K562 (cell line): ENCODE data around the gene POR. TPM values are rescaled to one million over a fixed set of nuclear protein-coding genes. Genes with fewer than 3 reads are reported as not detected.

Experiments used
- ATAC-seq: fragments of 200-7000 bp; cut with Tn5 transposase; 3 replicates; pipeline ENCODE4 v1.9.1; 2020; ENCODE audit warnings: moderate library complexity
- BruUV-seq: library from RNA; stranded (reverse); fragments of 400-500 nt; replicated peaks from 2 replicates; lab custom pipeline; 2021; lab: Mats Ljungman, UMichigan
- CTCF ChIA-PET: fragments of 300-600 bp; formaldehyde crosslinking; extraction: SDS; loops from one replicate; lab custom pipeline; 2021; ENCODE audit warnings: low intra/inter-chr PET ratio; lab: Yijun Ruan, JAX
- POLR2A ChIA-PET: fragments of 300-600, 350-650 bp; sonication (Branson Sonifier 250); formaldehyde crosslinking; extraction: SDS; loops from one replicate; lab custom pipeline; 2021; ENCODE audit warnings: antibody characterized with exemption, inconsistent platforms; lab: Yijun Ruan, JAX
- DNase-seq, 4 experiments: peaks; one replicate each; pipeline versions ENCODE4 v3.0.0 to v3.0.0-alpha.2; 2011 to 2018; ENCODE audit warnings: low spot score in 3 of 4, mixed read lengths in 3 of 4; ENCODE audit errors: extremely low read depth in 1 of 4
- FAIRE-seq: peaks from 2 replicates; lab custom pipeline; 2011; peaks lifted over from hg19 to GRCh38; lab: Jason Lieb, UNC
- H2AFZ ChIP-seq: 2 replicates; pipeline ENCODE4 v1.6.0; 2011; ENCODE audit warnings: low read depth, low read length, control low read depth, inconsistent platforms
- H3K27ac ChIP-seq: fragments of 200-600 bp; 3 replicates; pipeline ENCODE4 v1.8.0; 2011; ENCODE audit warnings: low read depth, mild to moderate bottlenecking, control low read depth, inconsistent platforms, low read length, moderate library complexity, mixed read lengths; ENCODE audit errors: extremely low read depth
- H3K27me3 ChIP-seq, 2 experiments: fragments of 300-600 bp in 1 of 2; 2 replicates in 1 of 2; 3 replicates in 1 of 2; pipeline versions ENCODE4 v1.6.0 to v1.8.0; 2011; ENCODE audit warnings: inconsistent platforms in 2 of 2, low read length in 2 of 2, mild to moderate bottlenecking in 1 of 2, mixed read lengths in 1 of 2, moderate library complexity in 1 of 2; ENCODE audit not compliant: control insufficient read depth in 2 of 2, insufficient read depth in 2 of 2
- H3K36me3 ChIP-seq: fragments of 300-600 bp; 3 replicates; pipeline ENCODE4 v1.8.0; 2011; ENCODE audit warnings: mild to moderate bottlenecking, low read length, inconsistent platforms; ENCODE audit not compliant: control insufficient read depth, insufficient read depth
- H3K4me1 ChIP-seq, 2 experiments: fragments of 200-600 bp in 1 of 2; replicated peaks in 1 of 2; 2 replicates in 1 of 2; 3 replicates in 1 of 2; pipeline versions ENCODE4 v1.5.1 to v1.8.0; 2011; ENCODE audit warnings: inconsistent platforms in 2 of 2, low read length in 2 of 2, mild to moderate bottlenecking in 1 of 2, mixed read lengths in 1 of 2, moderate library complexity in 1 of 2; ENCODE audit not compliant: control insufficient read depth in 2 of 2, insufficient read depth in 2 of 2
- H3K4me2 ChIP-seq: 2 replicates; pipeline ENCODE4 v1.6.1; 2011; ENCODE audit warnings: low read length, control low read depth, inconsistent platforms, mixed read lengths; ENCODE audit not compliant: insufficient read depth
- H3K4me3 ChIP-seq: fragments of 200-600 bp; sonication (generic), shearing (Covaris generic); 2 replicates; pipeline ENCODE4 v1.5.1; 2016; ENCODE audit warnings: control low read depth, inconsistent platforms
- H3K79me2 ChIP-seq: fragments of 200-600 bp; 3 replicates; pipeline ENCODE4 v1.8.0; 2011; ENCODE audit warnings: low read length, inconsistent platforms; ENCODE audit not compliant: control insufficient read depth, insufficient read depth
- H3K9ac ChIP-seq, 2 experiments: 2 replicates each; pipeline versions ENCODE4 v1.6.0 to v1.6.1; 2011; ENCODE audit warnings: low read depth in 2 of 2, low read length in 2 of 2, control low read depth in 1 of 2, inconsistent platforms in 1 of 2, mild to moderate bottlenecking in 1 of 2, mixed read lengths in 1 of 2; ENCODE audit not compliant: insufficient read depth in 1 of 2
- H3K9me1 ChIP-seq: one replicate; pipeline ENCODE4 v1.6.0; 2011; ENCODE audit warnings: inconsistent platforms, mild to moderate bottlenecking, low read length, moderate library complexity; ENCODE audit not compliant: control insufficient read depth, insufficient read depth
- H3K9me3 ChIP-seq: replicated peaks from 2 replicates; pipeline ENCODE4 v1.5.1; 2011; ENCODE audit warnings: low read depth, low read length, inconsistent platforms; ENCODE audit not compliant: control insufficient read depth, insufficient read depth
- H4K20me1 ChIP-seq: replicated peaks from 2 replicates; pipeline ENCODE4 v1.6.1; 2011; ENCODE audit warnings: low read length, inconsistent platforms, mixed read lengths; ENCODE audit not compliant: control insufficient read depth, insufficient read depth
- CEBPB ChIP-seq: fragments of 450-650 bp; IDR thresholded peaks from 2 replicates; pipeline ENCODE4 v1.6.1; 2016; ENCODE audit warnings: missing genetic modification characterization, missing compliant biosample characterization
- DDX20 ChIP-seq: fragments of 450-650 bp; IDR thresholded peaks from 2 replicates; pipeline ENCODE4 v1.6.1; 2016; ENCODE audit warnings: missing genetic modification characterization, low read depth, mild to moderate bottlenecking, missing compliant biosample characterization, moderate library complexity
- HBP1 ChIP-seq: fragments of 450-650 bp; formaldehyde crosslinking; IDR thresholded peaks from 2 replicates; pipeline ENCODE4 v1.4.0; 2022; ENCODE audit warnings: missing genetic modification characterization
- LEF1 ChIP-seq: fragments of 450-650 bp; IDR thresholded peaks from 2 replicates; pipeline ENCODE4 v1.6.1; 2016; ENCODE audit warnings: mild to moderate bottlenecking
- RBM25 ChIP-seq: fragments of 200-400 bp; formaldehyde crosslinking; IDR thresholded peaks from 2 replicates; pipeline ENCODE4 v1.6.1; 2018; ENCODE audit warnings: low read length, low read depth, moderate library complexity; ENCODE audit not compliant: severe bottlenecking
- SP2 ChIP-seq: IDR thresholded peaks from 2 replicates; pipeline ENCODE4 v1.6.1; 2011; ENCODE audit warnings: mild to moderate bottlenecking, low read depth, low read length, moderate library complexity; ENCODE audit not compliant: poor library complexity, severe bottlenecking; ENCODE audit errors: extremely low read depth
- TRIM28 ChIP-seq: fragments of 450-650 bp; IDR thresholded peaks from 2 replicates; pipeline ENCODE4 v1.6.1; 2017
- ZFP30 ChIP-seq: fragments of 250-450 bp; sonication (Bioruptor Pico); IDR thresholded peaks from 2 replicates; pipeline ENCODE4 v1.8.0; 2022; ENCODE audit warnings: moderate library complexity, mild to moderate bottlenecking, inconsistent platforms, borderline replicate concordance
- WGBS: fragments of 100-300 bp; shearing (Covaris generic); methylation state at CpG from one replicate; pipeline ENCODE4 v1.1.6; 2016; ENCODE audit warnings: low coverage, mixed read lengths; ENCODE audit not compliant: insufficient coverage; ENCODE audit errors: missing lambda C conversion rate; 5-methylcytosine and 5-hydroxymethylcytosine counted together
- in situ Hi-C: fragments of 300-500 bp; cut with MboI; formaldehyde crosslinking; loops from 4 replicates; pipeline ENCODE4 v1.15.0; 2018; ENCODE audit warnings: inconsistent platforms, mixed read lengths
- intact Hi-C: fragments of 100-400 bp; cut with micrococcal nuclease; formaldehyde crosslinking; loops from 2 replicates; pipeline ENCODE4 v1.14.2; 2022
- polyA plus RNA-seq, 8 experiments: library from polyadenylated mRNA; depleted of rRNA in 4 of 8; stranded (reverse) in 5 of 8; unstranded in 3 of 8; fragments of >200 nt; fragmentation: Nextera tagmentation in 2 of 8; fragmentation: Illumina TruSeq in 1 of 8; extraction: Ambion mirVana in 2 of 8; extraction: Trizol in 1 of 8; gene quantifications; 2 replicates each; pipeline versions ENCODE4 v1.2.1 to v1.2.3, GENCODE V29; 2011 to 2014; ENCODE audit warnings: inconsistent platforms in 1 of 8, missing spikeins in 1 of 8
- total RNA-seq, 7 experiments: library from RNA; depleted of rRNA in 6 of 7; stranded (reverse); fragments of >200 nt in 6 of 7; fragmentation: Illumina TruSeq in 2 of 7; extraction: Trizol in 2 of 7; gene quantifications; 2 replicates each; pipeline versions ENCODE4 v1.2.1 to v1.2.3, GENCODE V29; 2011 to 2021; ENCODE audit warnings: low replicate concordance in 1 of 7

The POR gene
- total and polyA plus RNA-seq, 9 of the 15 experiments (the other 6 are each of a cell fraction or from before 2014, with no cell fraction given), result 4.7 to 142 (median 40.8) TPM

DNA sequence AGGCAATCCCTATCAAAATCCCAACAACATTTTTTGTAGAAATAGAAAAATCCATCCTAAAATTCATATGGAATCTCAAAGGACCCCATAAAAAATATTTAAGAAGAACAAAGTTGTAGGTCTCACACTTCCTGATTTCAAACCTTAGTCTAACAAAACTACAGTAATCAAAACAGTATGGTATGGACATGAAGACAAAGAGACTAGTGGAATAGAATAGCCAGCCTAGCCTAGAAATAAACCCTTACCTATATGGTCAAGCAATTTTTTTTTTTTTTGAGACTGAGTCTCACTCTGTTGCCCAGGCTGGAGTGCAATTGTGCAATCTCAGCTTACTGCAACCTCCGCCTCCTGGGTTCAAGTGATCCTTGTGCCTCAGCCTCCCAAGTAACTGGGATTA lies 83.1 kb downstream of the POR start:
- Histone ChIP-seq H3K27ac (no peak overlapping the region), H3K4me1 (peaks cover 17 to 27% of the 10 kb centered on the region in 2 experiments), H3K9me3 (no peaks in the 10 kb centered on the region), H3K36me3 (peaks cover 26% of the 10 kb centered on the region), H3K9ac (no peak overlapping the region), H3K4me2 (no peak overlapping the region), H3K79me2 (peaks cover 2% of the 10 kb centered on the region; the same call in 1 of the 3 replicates), H3K27me3 (no peaks in the 10 kb centered on the region), H2AFZ (no peak overlapping the region), H3K4me3 (no peak overlapping the region), H4K20me1 (no peaks in the 10 kb centered on the region; the same call in 1 of the 2 replicates), H3K9me1 (no peaks in the 10 kb centered on the region)
- WGBS, result 100% methylated on average over 1 of the region's 1 CpG
- no TSS peak for BruUV-seq
- CTCF ChIA-PET, result no interaction called here
- in situ Hi-C loops (no loop called here), intact Hi-C loops (no loop called here)
- POLR2A ChIA-PET, result interaction anchor here (1.5 kb wide), 1 partner anchor 12 kb away, joined by 3 read pairs; no protein-coding TSS in a partner anchor
- 0 out of 2 replicates have a peak, but pooled peaks have one; percentile 52 for TF ChIP-seq ZFP30 (CRISPR knock-in tag)
- no peak for TF ChIP-seq HBP1 (CRISPR knock-in tag)
- TF ChIP-seq LEF1, result no peak
- no peak for TF ChIP-seq DDX20 (tag)
- TF ChIP-seq SP2, result no peak
- TF ChIP-seq CEBPB (tag), result 0 out of 2 replicates have a peak, but pooled peaks have one; percentile 32
- 0 out of 2 replicates have a peak, but pooled peaks have one; percentile 32 for TF ChIP-seq TRIM28
- peak; percentile 14 for TF ChIP-seq RBM25
- FAIRE-seq (no peak), DNase-seq (no peak), ATAC-seq (no peak)
